Endothelial cell of umbilical vein (primary cell): ENCODE measurements around the gene FRY. TPM values are rescaled to one million over a fixed set of nuclear protein-coding genes. Genes with fewer than 3 reads are reported as not detected.

Source experiments
- BruUV-seq: library from RNA; stranded (reverse); fragments of 400-500 nt; replicated peaks from 2 replicates; lab custom pipeline; 2021; lab: Mats Ljungman, UMichigan
- CTCF ChIA-PET: fragments of 300-600, 350-600 bp; sonication (Branson Sonifier 250); formaldehyde crosslinking; loops from one replicate; lab custom pipeline; 2021; ENCODE audit warnings: antibody characterized with exemption, inconsistent platforms; lab: Charles Lee
- POLR2A ChIA-PET: fragments of 300-600, 350-600 bp; sonication (Branson Sonifier 250); formaldehyde crosslinking; loops from one replicate; lab custom pipeline; 2021; ENCODE audit warnings: antibody characterized with exemption, inconsistent platforms; lab: Charles Lee
- DNase-seq: peaks from one replicate; pipeline ENCODE4 v3.0.0-alpha.2; 2011; ENCODE audit warnings: low read depth, low spot score
- FAIRE-seq: peaks from 2 replicates; lab custom pipeline; 2011; peaks lifted over from hg19 to GRCh38; lab: Jason Lieb, UNC
- H2AFZ ChIP-seq: 2 replicates; pipeline ENCODE4 v1.6.0; 2012; ENCODE audit warnings: low read depth, low read length, control low read depth, inconsistent platforms
- H3K27ac ChIP-seq: 2 replicates; pipeline ENCODE4 v1.5.1; 2011; ENCODE audit warnings: low read depth, mild to moderate bottlenecking, control low read depth, low read length, moderate library complexity; ENCODE audit not compliant: insufficient read depth
- H3K27me3 ChIP-seq, 2 experiments: 2 replicates each; pipeline versions ENCODE4 v1.6.0 to v1.6.1; 2011; ENCODE audit warnings: low read length in 2 of 2, mixed read lengths in 1 of 2; ENCODE audit not compliant: control insufficient read depth in 2 of 2, insufficient read depth in 2 of 2
- H3K36me3 ChIP-seq, 2 experiments: 2 replicates in 1 of 2; 3 replicates in 1 of 2; pipeline ENCODE4 v1.5.1; 2011; ENCODE audit warnings: low read length in 2 of 2, mild to moderate bottlenecking in 1 of 2, moderate library complexity in 1 of 2; ENCODE audit not compliant: control insufficient read depth in 2 of 2, insufficient read depth in 2 of 2; ENCODE audit errors: extremely low read depth in 1 of 2
- H3K4me1 ChIP-seq: 3 replicates; pipeline ENCODE4 v1.5.1; 2011; ENCODE audit warnings: mild to moderate bottlenecking, low read length; ENCODE audit not compliant: control insufficient read depth, insufficient read depth; ENCODE audit errors: extremely low read depth
- H3K4me2 ChIP-seq: 2 replicates; pipeline ENCODE4 v1.6.1; 2011; ENCODE audit warnings: low read length, control low read depth, mixed read lengths; ENCODE audit not compliant: insufficient read depth
- H3K4me3 ChIP-seq, 3 experiments: fragments of 200-600 bp in 1 of 3; sonication (generic), shearing (Covaris generic) in 1 of 3; replicated peaks in 1 of 3; 2 replicates each; pipeline ENCODE4 v1.5.1; 2011 to 2016; ENCODE audit warnings: control low read depth in 3 of 3, low read length in 3 of 3, mild to moderate bottlenecking in 2 of 3, inconsistent platforms in 1 of 3, low read depth in 1 of 3, moderate library complexity in 1 of 3; ENCODE audit not compliant: insufficient read depth in 1 of 3
- H3K79me2 ChIP-seq: 2 replicates; pipeline ENCODE4 v1.6.0; 2012; ENCODE audit warnings: low read length, inconsistent platforms; ENCODE audit not compliant: control insufficient read depth, insufficient read depth
- H3K9ac ChIP-seq: replicated peaks from 2 replicates; pipeline ENCODE3; 2011; ENCODE audit warnings: low read length, control low read depth; ENCODE audit not compliant: insufficient read depth; ENCODE audit errors: extremely low read depth
- H3K9me1 ChIP-seq: replicated peaks from 3 replicates; pipeline ENCODE4 v1.6.0; 2011; ENCODE audit warnings: mild to moderate bottlenecking, low read length; ENCODE audit not compliant: control insufficient read depth, insufficient read depth; ENCODE audit errors: extremely low read depth
- H3K9me3 ChIP-seq: replicated peaks from 2 replicates; pipeline ENCODE4 v1.5.1; 2012; ENCODE audit warnings: low read length, inconsistent platforms; ENCODE audit not compliant: control insufficient read depth, insufficient read depth
- H4K20me1 ChIP-seq: replicated peaks from 2 replicates; pipeline ENCODE3; 2011; ENCODE audit warnings: mild to moderate bottlenecking, low read length; ENCODE audit not compliant: control insufficient read depth, insufficient read depth; ENCODE audit errors: extremely low read depth
- CTCF ChIP-seq, 2 donors: IDR thresholded peaks; 1 replicate in 1 of 2; 2 replicates in 1 of 2; pipeline ENCODE4 v1.5.1; 2011; ENCODE audit warnings: low read length in 2 of 2, mild to moderate bottlenecking in 2 of 2, moderate library complexity in 2 of 2, control low read depth in 1 of 2, inconsistent platforms in 1 of 2, low read depth in 1 of 2; ENCODE audit not compliant: insufficient read depth in 1 of 2; ENCODE audit errors: extremely low read depth in 1 of 2
- EZH2 ChIP-seq: IDR thresholded peaks from 2 replicates; pipeline ENCODE4 v1.6.1; 2012; ENCODE audit warnings: borderline replicate concordance, low read depth, mild to moderate bottlenecking, moderate library complexity, low read length, inconsistent platforms; ENCODE audit not compliant: severe bottlenecking
- FOS ChIP-seq: IDR thresholded peaks from 2 replicates; pipeline ENCODE4 v1.6.1; 2011; ENCODE audit warnings: mild to moderate bottlenecking, low read length, moderate library complexity, borderline replicate concordance; ENCODE audit not compliant: insufficient read depth
- GATA2 ChIP-seq: IDR thresholded peaks from 2 replicates; pipeline ENCODE4 v1.7.0; 2011; ENCODE audit warnings: low read depth, mild to moderate bottlenecking, moderate library complexity, mixed read lengths, low read length; ENCODE audit not compliant: insufficient read length, insufficient read depth
- JUN ChIP-seq: IDR thresholded peaks from 2 replicates; pipeline ENCODE4 v1.6.1; 2011; ENCODE audit warnings: borderline replicate concordance, low read depth; ENCODE audit not compliant: insufficient read length, insufficient read depth
- MAX ChIP-seq: IDR thresholded peaks from 2 replicates; pipeline ENCODE4 v1.6.1; 2011; ENCODE audit not compliant: insufficient read depth, insufficient read length
- MYC ChIP-seq: IDR thresholded peaks from one replicate; pipeline ENCODE4 v1.6.1; 2011; ENCODE audit warnings: mild to moderate bottlenecking, low read depth, low read length
- POLR2A ChIP-seq: IDR thresholded peaks from 2 replicates; pipeline ENCODE4 v1.6.1; 2012; ENCODE audit warnings: low read depth, mild to moderate bottlenecking, control low read depth, low read length
- POLR2AphosphoS5 ChIP-seq: IDR thresholded peaks from 2 replicates; pipeline ENCODE4 v1.6.1; 2012; ENCODE audit warnings: low read depth, mild to moderate bottlenecking, control low read depth, low read length, moderate library complexity; ENCODE audit not compliant: insufficient read depth
- dilution Hi-C: fragments of 300-500 bp; cut with MboI; formaldehyde crosslinking; loops from one replicate; pipeline ENCODE4 v1.15.0; 2019; ENCODE audit warnings: low sequenced_read_pairs; ENCODE audit not compliant: extremely low pct_ligation_motif_present
- intact Hi-C: fragments of 100-400 bp; cut with micrococcal nuclease; formaldehyde crosslinking; loops from one replicate; pipeline ENCODE4 v1.10.0; 2022
- polyA plus RNA-seq, 4 experiments: library from polyadenylated mRNA; depleted of rRNA in 3 of 4; stranded (reverse) in 3 of 4; unstranded in 1 of 4; fragments of >200 nt; gene quantifications; 2 replicates each; pipeline versions ENCODE4 v1.2.1 to v1.2.3, GENCODE V29; 2011 to 2012; ENCODE audit warnings: missing spikeins in 1 of 4
- total RNA-seq: library from RNA; stranded (reverse); gene quantifications from 2 replicates; pipeline ENCODE4 v1.2.3, GENCODE V29; 2021

The FRY gene
- total and polyA plus RNA-seq, 2 donors (not counting 3 experiments of a cell fraction or from before 2014, with no cell fraction given) = 57.3 to 75.8 TPM

- Histone ChIP-seq H3K9me3 (no peaks in the 10 kb centered on the region), H3K4me1 (no peaks in the 10 kb centered on the region), H3K79me2 (no peaks in the 10 kb centered on the region), H3K9me1 (no peaks in the 10 kb centered on the region), H4K20me1 (no peaks in the 10 kb centered on the region), H3K27me3 (no peaks in the 10 kb centered on the region), H3K27ac (no peak overlapping the region), H2AFZ (no peak overlapping the region), H3K4me2 (no peak overlapping the region), H3K36me3 (no peaks in the 10 kb centered on the region), H3K4me3 (no peak overlapping the region), H3K9ac (no peak overlapping the region)
- ChIA-PET POLR2A (no interaction called here), CTCF (interaction anchor here (1.5 kb wide), 1 partner anchor 10 kb away, joined by 6 read pairs; no protein-coding TSS in a partner anchor)
- BruUV-seq = no TSS peak
- dilution Hi-C loops (no loop called here), intact Hi-C loops (no loop called here)
- FAIRE-seq = no peak
- TF ChIP-seq GATA2 (no peak), POLR2A (no peak), POLR2AphosphoS5 (no peak), CTCF (IDR thresholded peaks at IDR 0.05; ENCODE audit: extremely low read depth in 1 of 2, insufficient read depth in 1 of 2, low read depth in 1 of 2, low read length in 2 of 2) (no peak), MYC (no peak), FOS (no peak), MAX (no peak), EZH2 (no peak), JUN (no peak)
- no peak for DNase-seq
Observed at GRCh38 chr13:32087955-32088747, 56.6 kb downstream of the FRY start.
